Vagina (tissue), 2 donors: Measurements from ENCODE around the gene SGTA. TPM values are rescaled to one million over a fixed set of nuclear protein-coding genes. Genes with fewer than 3 reads are reported as not detected.

Experiments used
- DNase-seq, 2 donors: peaks; one replicate each; pipeline ENCODE4 v3.0.0-alpha.2; 2017; ENCODE audit errors: extremely low spot score in 2 of 2
- H3K27ac ChIP-seq: fragments of 200-600 bp; sonication (generic); one replicate; pipeline ENCODE4 v1.5.1; 2019
- H3K27me3 ChIP-seq: fragments of 200-600 bp; sonication (generic); one replicate; pipeline ENCODE4 v1.5.1; 2019
- H3K36me3 ChIP-seq, 2 donors: fragments of 200-600 bp; sonication (generic); one replicate each; pipeline ENCODE4 v1.5.1; 2017 to 2019
- H3K4me1 ChIP-seq: fragments of 200-600 bp; sonication (generic); one replicate; pipeline ENCODE4 v1.5.1; 2019
- H3K4me3 ChIP-seq, 2 donors: fragments of 200-600 bp; sonication (generic); 1 replicate in 1 of 2; 2 replicates in 1 of 2; pipeline ENCODE4 v1.5.1; 2016 to 2019
- H3K9me3 ChIP-seq: fragments of 200-600 bp; sonication (generic); one replicate; pipeline ENCODE4 v1.5.1; 2019
- POLR2A ChIP-seq, 2 donors: fragments of 450-650 bp; IDR thresholded peaks; one replicate each; pipeline ENCODE4 v1.6.1; 2017; ENCODE audit warnings: antibody characterized with exemption in 2 of 2, mild to moderate bottlenecking in 2 of 2, moderate library complexity in 2 of 2
- POLR2AphosphoS5 ChIP-seq, 2 donors: sonication (generic); formaldehyde crosslinking; IDR thresholded peaks; one replicate each; pipeline ENCODE4 v1.9.0; 2017; ENCODE audit warnings: antibody characterized with exemption in 2 of 2, mild to moderate bottlenecking in 2 of 2, low read depth in 1 of 2; ENCODE audit not compliant: insufficient read depth in 1 of 2
- intact Hi-C: fragments of 100-400 bp; cut with DNase I; formaldehyde crosslinking; loops from one replicate; pipeline ENCODE4 v1.15.1; 2023
- total RNA-seq: library from RNA; depleted of rRNA; stranded (reverse); fragments of >200 nt; gene quantifications from one replicate; pipeline ENCODE4 v1.2.3, GENCODE V29; 2016
- TF ChIP-seq, protein P1 (sequence below), 3 experiments: fragments of 450-650 bp in 2 of 3; fragments of 200-600 bp in 1 of 3; sonication (generic) in 1 of 3; IDR thresholded peaks; one replicate each; pipeline ENCODE4 v1.5.1; 2017 to 2019; ENCODE audit warnings: antibody characterized with exemption in 3 of 3, mild to moderate bottlenecking in 2 of 3, moderate library complexity in 2 of 3

Gene SGTA
- total RNA-seq, 1 donor from 2014 or later, result 58.4 TPM

DNA sequence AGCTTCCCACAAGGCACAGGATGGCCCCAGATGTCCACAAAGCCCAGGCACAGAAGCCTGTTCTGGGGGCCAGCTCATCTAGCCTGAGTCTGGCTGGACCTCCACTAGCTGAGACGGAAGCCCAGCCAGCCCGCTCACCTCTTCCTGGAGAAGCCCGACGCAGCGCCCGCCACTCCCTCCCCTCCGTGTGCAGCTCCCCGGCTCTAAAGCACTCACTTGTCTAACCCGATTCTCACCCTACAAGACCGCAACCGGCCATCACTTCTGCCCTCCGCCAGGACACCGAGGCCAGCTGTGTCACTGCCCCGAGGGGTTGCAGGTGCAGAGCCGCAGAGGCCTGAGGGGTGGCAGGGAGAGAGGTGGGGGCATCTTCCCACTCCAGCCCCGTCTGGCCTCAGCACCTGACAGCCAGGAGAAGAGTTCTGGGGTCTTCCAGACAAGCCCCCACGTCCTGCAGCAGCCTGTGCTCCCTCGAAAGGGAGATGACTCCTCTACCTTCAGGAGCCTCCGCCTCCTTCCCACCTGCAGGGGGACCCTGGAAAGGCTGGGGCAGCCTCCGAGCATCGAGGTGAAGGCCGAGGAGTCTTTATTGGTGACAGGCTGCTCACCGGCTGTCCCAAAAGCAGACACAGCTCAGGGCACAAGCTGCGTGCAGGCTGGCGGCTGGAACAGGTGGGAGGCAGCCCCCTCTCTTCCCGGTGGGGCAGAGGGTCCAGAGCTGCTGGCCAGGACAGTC lies 56.0 kb downstream of the SGTA start:
- no peak overlapping the region for H3K4me3 ChIP-seq
- intact Hi-C loops, result no loop called here
- H3K9me3 ChIP-seq, result no peaks in the 10 kb centered on the region
- TF ChIP-seq POLR2AphosphoS5 (IDR thresholded peaks at IDR 0.05; ENCODE audit: insufficient read depth in 1 of 2, low read depth in 1 of 2) (no peak), POLR2A (IDR thresholded peaks at IDR 0.05) (no peak)
- TF ChIP-seq, protein P1, sequence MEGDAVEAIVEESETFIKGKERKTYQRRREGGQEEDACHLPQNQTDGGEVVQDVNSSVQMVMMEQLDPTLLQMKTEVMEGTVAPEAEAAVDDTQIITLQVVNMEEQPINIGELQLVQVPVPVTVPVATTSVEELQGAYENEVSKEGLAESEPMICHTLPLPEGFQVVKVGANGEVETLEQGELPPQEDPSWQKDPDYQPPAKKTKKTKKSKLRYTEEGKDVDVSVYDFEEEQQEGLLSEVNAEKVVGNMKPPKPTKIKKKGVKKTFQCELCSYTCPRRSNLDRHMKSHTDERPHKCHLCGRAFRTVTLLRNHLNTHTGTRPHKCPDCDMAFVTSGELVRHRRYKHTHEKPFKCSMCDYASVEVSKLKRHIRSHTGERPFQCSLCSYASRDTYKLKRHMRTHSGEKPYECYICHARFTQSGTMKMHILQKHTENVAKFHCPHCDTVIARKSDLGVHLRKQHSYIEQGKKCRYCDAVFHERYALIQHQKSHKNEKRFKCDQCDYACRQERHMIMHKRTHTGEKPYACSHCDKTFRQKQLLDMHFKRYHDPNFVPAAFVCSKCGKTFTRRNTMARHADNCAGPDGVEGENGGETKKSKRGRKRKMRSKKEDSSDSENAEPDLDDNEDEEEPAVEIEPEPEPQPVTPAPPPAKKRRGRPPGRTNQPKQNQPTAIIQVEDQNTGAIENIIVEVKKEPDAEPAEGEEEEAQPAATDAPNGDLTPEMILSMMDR (IDR thresholded peaks at IDR 0.05), result no peak
- H3K27me3 ChIP-seq, result no peaks in the 10 kb centered on the region
- peaks cover 28% of the 10 kb centered on the region for H3K4me1 ChIP-seq
- DNase-seq, result no peak
- no peak overlapping the region for H3K27ac ChIP-seq
- no peaks in the 10 kb centered on the region for H3K36me3 ChIP-seq

DNA sequence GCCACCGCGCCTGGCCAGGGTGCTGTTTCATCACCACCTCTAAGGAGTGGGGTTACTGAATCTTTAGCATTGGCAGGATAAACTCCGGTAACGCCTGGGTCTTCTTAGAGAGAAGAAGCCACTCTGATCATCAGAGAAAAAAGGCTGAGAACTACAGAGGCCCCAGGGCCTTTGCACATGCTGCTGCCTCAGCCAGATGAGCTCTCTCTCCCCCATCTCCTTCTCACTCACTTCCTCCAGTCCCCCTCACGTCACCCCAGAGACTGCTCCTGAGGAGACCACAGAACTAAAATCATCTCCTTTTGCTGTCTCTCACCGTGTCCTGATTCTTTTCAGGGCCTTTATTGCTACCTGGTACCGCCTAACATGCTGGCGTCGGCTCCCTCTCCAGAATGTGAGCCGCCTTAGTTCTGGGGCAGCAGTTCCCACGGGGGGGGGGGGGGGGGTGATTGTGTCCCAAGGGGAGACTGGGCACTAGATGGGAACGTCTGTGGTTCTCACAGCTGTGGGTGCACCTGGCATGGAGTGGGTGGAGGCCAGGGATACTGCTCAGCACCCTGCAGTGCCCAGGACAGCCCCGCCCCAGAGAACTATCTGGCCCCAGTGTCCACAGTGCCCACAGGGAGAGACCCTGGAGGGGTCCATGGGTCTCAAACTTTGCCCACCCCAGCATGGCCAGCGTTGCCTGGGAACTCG lies 56.8 kb downstream of the SGTA start:
- Histone ChIP-seq H3K36me3 (no peaks in the 10 kb centered on the region), H3K4me3 (no peak overlapping the region), H3K4me1 (peaks cover 35% of the 10 kb centered on the region), H3K27me3 (no peaks in the 10 kb centered on the region), H3K27ac (no peak overlapping the region), H3K9me3 (no peaks in the 10 kb centered on the region)
- intact Hi-C loops, result no loop called here
- TF ChIP-seq, protein P1 (IDR thresholded peaks at IDR 0.05), result no peak
- TF ChIP-seq POLR2A (IDR thresholded peaks at IDR 0.05) (no peak), POLR2AphosphoS5 (IDR thresholded peaks at IDR 0.05; ENCODE audit: insufficient read depth in 1 of 2, low read depth in 1 of 2) (no peak)
- no peak for DNase-seq

- intact Hi-C loops, result no loop called here
- no peaks in the 10 kb centered on the region for H3K27me3 ChIP-seq
- H3K36me3 ChIP-seq, result no peaks in the 10 kb centered on the region
- peaks cover 45% of the 10 kb centered on the region for H3K4me1 ChIP-seq
- no peak overlapping the region for H3K4me3 ChIP-seq
- H3K9me3 ChIP-seq, result no peaks in the 10 kb centered on the region
- H3K27ac ChIP-seq, result peak overlapping the region; percentile 45
- TF ChIP-seq POLR2A (IDR thresholded peaks at IDR 0.05) (no peak), POLR2AphosphoS5 (IDR thresholded peaks at IDR 0.05; ENCODE audit: insufficient read depth in 1 of 2, low read depth in 1 of 2) (no peak)
- TF ChIP-seq, protein P1 (IDR thresholded peaks at IDR 0.05), result no peak
- no peak for DNase-seq
Observed at GRCh38 chr19:2724148-2724557, 58.9 kb downstream of the SGTA start.

DNA sequence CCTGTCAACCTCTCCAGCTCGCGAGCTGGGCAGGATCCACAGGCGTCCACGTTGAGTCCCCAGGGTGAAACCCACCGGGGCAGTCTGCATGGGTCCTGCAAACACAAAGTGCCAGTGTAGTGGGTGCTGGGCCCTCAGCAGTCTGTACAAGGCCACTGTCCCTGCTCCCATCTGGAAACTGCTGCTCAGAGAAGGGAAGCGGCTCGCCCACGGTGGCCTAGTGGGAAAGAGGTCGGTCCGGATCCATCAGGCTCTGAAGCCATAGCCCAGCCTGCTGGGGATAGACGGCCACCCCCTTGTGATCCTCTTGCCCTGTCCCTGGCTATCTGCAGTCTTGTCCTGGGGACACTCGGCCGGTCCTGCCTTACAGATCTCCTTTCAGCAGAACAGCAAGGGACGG lies 59.3 kb downstream of the SGTA start:
- Histone ChIP-seq H3K36me3 (no peaks in the 10 kb centered on the region), H3K4me1 (peaks cover 45% of the 10 kb centered on the region), H3K27ac (peak overlapping the region; percentile 45), H3K9me3 (no peaks in the 10 kb centered on the region), H3K4me3 (no peak overlapping the region), H3K27me3 (no peaks in the 10 kb centered on the region)
- no peak for DNase-seq
- TF ChIP-seq POLR2A (IDR thresholded peaks at IDR 0.05) (no peak), POLR2AphosphoS5 (IDR thresholded peaks at IDR 0.05; ENCODE audit: insufficient read depth in 1 of 2, low read depth in 1 of 2) (no peak)
- TF ChIP-seq, protein P1 (IDR thresholded peaks at IDR 0.05), result no peak
- intact Hi-C loops, result no loop called here

- Histone ChIP-seq H3K4me1 (peaks cover 45% of the 10 kb centered on the region), H3K36me3 (no peaks in the 10 kb centered on the region), H3K27ac (peak overlapping the region; percentile 45), H3K4me3 (peak overlapping the region in 1 of 2 donors; percentile 0), H3K9me3 (no peaks in the 10 kb centered on the region), H3K27me3 (no peaks in the 10 kb centered on the region)
- no peak for DNase-seq
- intact Hi-C loops, result no loop called here
- TF ChIP-seq POLR2AphosphoS5 (IDR thresholded peaks at IDR 0.05; ENCODE audit: insufficient read depth in 1 of 2, low read depth in 1 of 2) (no peak), POLR2A (IDR thresholded peaks at IDR 0.05) (no peak)
- TF ChIP-seq, protein P1 (IDR thresholded peaks at IDR 0.05), result no peak
Observed at GRCh38 chr19:2723345-2723715, 59.7 kb downstream of the SGTA start.
